Germinal center (tissue), 1 donor: ENCODE results near the gene ATXN1L.
"Not testable (repeated sequence)": the region's sequence is repeated elsewhere in the genome, so short reads cannot be mapped to it uniquely, and the experiment has no call there.

ENCODE experiments used
- DNase-seq: peaks from one replicate; pipeline ENCODE4 v3.0.0; 2012; ENCODE audit warnings: mixed read lengths, low spot score

The ATXN1L gene

DNA sequence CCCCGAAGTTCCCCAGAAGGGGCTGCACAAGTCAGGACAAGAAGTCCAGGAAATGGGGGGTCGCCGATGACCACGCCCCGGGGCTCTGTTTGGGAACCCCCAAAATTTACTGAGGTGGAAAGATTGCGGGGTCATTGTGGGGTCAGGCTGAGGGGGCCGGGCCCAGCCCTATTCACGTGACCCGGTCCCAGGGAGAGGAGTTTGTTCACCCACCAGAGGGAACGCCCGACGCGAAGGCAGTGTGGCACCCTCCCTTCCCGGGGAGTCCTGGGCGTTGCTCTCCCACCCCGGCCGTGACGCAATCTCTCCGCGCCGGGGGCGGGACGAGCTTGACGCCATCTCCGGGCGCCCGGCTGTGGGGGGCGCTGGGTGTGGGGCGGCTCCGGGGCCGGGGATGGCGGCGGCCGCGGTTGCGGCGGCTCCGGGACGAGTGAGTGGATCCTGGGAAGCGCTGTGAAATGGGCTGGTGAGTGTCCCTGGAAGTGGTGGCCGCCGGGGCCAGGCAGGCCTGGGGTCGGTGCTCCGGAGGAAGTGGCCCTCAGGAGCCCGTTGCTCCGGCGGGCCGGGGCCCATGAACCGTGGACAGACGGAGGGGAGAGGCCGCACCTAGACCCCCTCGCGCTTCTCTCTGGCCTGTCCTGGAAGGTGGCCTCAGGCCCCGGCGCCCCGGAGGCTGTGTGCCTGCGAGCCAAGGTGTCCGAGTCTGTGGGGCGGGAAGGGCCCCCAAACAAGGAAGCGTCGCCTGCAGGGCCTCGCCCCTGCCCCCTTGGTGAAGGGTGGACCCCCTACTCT, at the start of gene ATXN1L:
Gene ATXN1L (plus strand): TSS at position 338 of the 792 bp plus-strand sequence. CDS start 3,765 bp downstream, outside the sequence.
- peak; percentile 95 for DNase-seq

- DNase-seq, result no peak
Measured at GRCh38 chr16:71796501-71797097, 49.2 kb upstream of the ATXN1L start.

DNA sequence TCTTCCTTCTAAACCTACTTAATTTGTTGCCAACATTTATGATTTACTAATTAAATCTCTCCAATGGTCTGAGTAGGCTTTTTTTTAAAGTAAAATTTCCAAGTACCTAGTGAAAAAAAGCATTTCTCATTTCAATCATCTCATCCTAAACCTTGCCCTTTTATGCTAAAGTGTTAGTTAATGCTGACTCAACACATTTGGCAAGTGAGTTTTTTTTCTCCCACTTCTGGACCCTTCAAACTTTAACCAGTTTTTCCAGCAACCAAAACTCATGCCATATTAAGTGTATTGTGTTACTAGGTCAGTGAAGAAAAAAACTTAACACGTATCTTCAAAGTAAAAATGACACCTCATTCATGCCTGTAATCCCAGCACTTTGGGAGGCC, 42.5 kb upstream of the ATXN1L start:
- no peak for DNase-seq

DNA sequence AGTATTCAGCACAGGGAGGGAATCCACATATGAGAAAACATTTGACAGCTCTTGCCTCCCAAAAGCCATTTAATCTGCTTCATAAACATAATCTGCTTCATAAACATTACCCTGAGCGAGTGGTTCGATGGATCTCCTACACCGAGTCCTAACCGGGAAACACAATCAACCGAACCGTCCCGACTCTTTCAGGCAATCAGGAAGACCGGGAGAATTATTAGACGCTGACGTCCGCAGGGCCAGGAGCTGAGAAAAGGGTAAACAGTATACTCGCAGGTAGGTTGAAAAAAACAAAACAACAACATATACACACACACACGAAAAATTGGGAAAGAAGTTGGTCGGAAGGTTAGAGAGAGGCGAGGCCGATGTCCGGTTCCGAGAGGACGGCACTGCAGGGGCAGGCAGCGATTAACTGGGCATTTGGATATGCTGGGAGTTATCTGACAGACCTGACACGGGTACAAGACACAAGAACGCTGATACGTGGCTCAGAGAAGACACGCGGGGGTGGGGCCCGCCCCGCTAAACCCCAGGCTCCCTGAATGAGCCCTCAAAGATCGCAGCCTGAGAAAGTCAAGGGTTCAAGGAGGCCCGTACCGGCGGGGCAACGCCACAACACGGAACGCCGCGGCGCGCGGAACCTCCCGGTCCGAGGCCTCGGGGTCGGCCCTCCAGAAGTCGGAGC, 37.7 kb upstream of the ATXN1L start:
- DNase-seq, result no peak

DNA sequence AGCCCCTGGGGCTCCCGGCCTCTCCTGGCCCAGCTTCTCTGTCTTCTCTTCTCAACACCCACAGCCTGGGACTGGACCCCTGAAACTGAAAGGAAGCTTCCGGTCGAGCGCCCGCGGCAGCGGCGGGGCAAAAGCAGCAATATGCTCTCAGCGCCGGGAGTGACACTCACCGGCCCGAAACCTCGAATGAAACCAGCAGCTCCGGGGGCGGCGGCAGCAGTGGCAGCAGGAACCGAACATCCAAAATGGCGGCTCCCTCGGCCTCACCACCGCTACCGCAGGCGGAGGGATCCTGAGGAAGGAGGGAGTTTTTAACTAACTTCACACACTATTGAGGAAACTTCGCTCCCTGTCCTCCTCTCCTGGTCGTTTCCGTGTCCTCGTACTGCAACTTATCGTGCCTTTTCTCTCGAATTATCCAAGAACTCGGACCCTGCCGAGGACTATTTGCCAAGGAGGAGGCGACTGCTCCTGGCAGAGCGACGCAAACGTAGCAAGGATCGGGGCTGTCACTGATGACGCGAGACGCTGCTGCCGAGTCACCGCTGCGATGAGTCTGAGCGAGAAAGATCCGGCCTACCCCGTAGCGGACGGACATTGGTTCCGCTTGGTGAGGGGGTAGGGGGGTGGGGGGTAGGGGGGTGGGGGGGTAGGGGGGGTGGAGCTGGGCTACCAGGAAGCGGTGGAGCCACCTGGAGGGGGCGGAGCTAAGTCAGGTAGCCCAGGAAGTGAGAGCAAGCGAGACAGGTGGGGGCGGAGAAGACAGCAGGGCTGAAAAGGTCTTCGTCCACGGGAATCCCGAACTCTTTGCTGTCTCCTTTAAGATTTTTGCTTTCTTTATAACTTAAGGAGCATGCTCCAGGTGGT, 37.0 kb upstream of the ATXN1L start, which contains the start of gene AP1G1:
Gene AP1G1 (minus strand): TSS at position 242 of the 867 bp plus-strand sequence. CDS start 19,355 bp downstream, outside the sequence.
- peak; percentile 97 for DNase-seq

GRCh38 chr16:71810155-71810530, 35.6 kb upstream of the ATXN1L start:
- not testable (repeated sequence) for DNase-seq

DNA sequence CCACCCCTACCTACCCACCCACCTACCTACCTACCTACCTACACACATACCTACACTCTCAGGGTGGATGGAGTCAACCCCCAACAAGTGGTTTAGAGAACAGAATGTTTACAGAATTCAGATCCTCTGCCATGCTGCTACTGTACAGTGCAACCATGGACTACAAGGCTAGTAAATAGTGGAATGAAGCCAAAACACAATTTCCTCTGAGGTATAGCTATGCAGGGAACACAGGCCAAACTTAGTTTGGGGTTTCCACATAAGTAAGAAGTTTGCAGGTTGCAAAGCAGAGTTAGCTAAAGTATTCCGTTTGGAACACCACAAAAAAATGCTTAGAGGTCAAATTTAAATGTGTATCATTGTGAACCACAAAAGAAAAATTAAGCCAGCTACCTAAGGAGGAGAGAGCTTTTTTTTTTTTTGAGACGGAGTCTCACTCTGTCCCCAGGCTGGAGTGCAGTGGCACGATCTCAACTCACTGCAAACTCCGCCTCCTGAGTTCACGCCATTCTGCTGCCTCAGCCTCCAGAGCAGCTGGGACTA, 34.4 kb upstream of the ATXN1L start:
- no peak for DNase-seq

GRCh38 chr16:71817155-71817500, 28.6 kb upstream of the ATXN1L start:
- not testable (repeated sequence) for DNase-seq

DNA sequence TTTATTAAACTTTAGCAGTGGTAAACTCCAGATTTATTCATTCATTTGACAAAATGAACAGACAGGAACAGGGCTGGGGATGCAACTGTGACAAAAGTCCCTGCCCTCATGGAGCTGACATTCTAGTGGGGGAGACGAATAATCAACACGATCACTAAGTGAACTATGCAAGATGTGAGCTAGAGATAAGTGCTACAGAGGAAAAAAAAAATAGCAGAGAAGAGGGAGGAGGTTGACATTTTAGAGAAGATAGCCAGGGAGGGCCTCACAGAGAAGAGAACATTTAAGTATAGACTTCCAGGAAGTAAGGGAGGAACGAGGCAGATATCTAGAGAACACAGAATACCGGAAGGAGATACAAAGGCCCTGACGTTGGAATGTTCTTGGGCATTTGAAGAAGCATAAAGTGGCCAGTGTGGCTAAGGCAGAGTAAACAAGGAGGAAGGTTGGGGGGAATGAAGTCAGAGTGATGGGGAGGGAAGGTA, 19.2 kb upstream of the ATXN1L start:
- DNase-seq, result no peak

DNA sequence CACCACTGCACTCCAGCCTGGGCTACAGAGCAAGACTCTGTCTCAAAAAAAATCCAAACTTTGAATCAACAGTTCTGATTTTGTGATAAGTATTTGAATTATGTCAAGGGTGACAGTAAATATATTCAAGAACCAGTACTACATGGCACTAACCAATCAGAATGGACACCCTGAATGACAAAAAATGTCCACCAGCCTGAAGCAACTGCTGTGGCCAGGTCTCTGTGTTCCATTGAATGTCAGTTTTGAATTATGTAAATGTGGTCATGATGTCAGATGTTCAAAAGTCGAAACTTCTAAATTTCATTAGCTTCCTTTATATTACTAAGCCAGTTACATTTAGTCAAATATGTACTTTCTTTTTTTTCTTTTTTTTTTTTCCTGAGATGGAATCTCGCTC, 15.4 kb upstream of the ATXN1L start:
- no peak for DNase-seq

DNA sequence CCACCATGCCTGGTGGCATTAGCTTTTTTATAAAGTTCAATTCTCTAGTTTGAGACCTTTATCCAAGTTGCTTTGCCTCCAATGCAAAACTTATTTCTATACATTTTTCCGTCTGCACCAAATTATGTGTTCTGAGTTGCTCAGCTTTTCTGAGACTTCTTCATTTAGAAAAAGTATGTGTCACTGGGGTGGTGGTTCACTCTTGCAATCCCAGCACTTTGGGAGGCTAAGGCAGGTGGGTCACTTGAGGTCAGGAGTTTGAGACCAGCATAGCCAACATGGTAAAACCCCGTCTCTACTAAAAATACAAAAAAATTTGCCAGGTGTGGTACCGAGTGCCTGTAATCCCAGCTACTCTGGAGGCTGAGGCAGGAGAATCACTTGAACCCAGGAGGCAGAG, 14.1 kb upstream of the ATXN1L start:
- DNase-seq, result not testable (repeated sequence)

- not testable (repeated sequence) for DNase-seq
Measured at GRCh38 chr16:71832112-71832511, 13.7 kb upstream of the ATXN1L start.

GRCh38 chr16:71834291-71834690, 11.5 kb upstream of the ATXN1L start:
- DNase-seq, result no peak

- DNase-seq, result no peak
Measured at GRCh38 chr16:71837150-71837549, 8.6 kb upstream of the ATXN1L start.

- no peak for DNase-seq
Measured at GRCh38 chr16:71840052-71840451, 5.7 kb upstream of the ATXN1L start.

DNA sequence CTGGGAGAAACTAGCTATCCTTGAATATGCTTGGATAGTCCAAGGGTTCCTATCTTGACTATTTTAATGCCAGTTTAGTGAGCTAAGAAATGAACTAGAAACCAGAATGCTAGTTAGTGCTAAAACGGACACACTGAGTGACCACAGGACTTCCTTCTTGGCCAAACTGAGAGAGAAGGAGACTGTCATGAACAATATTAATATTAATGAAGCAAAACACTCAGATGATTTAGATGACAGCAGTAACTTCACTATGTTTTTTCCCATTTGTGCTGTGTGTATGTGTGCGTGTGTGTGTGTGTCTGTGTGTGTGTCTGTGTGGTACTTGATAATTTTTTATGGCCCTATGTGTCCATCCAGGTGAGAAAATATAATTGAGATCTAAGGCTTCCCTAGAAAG, 2.2 kb upstream of the ATXN1L start:
- DNase-seq, result no peak

- DNase-seq, result no peak
Measured at GRCh38 chr16:71846431-71846830, 655 bp downstream of the ATXN1L start.

DNA sequence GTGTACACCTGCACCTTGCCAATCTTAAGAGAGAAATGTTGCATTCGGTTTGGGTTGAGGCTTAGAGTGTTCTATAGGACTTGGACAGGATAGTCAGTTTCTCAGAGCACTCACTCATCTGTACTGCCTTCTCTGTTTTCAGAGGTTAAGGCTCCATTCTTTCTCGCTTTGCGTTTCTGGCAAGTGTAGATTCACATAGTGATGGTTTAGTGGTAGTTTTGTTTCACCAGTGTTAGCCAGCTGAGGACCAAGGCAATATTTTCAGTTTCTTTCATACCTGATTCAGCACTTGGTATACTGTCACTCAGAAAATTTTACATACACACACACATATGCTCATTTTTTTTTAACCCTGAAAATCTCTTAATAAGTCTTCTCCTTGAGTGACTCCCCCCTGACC, 1.3 kb downstream of the ATXN1L start:
- no peak for DNase-seq

DNA sequence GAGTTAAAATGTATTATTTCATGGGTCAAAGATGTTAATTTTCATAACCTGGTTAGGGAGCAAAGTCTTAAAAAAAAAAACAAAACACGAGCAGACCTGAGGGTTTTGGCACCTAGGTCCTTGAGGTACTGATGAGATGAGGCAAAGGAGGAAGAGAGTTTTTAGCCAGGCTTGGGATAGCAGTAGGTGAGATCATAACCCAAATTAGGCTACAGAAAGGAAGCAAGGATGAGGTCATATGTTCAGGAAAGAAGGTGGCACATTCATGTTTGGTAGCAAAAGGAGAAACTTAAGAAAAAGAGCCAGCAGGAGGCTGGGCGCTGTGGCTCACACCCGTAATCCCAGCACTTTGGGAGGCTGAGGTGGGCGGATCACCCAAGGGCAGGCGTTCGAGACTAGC, 2.8 kb downstream of the ATXN1L start:
- no peak for DNase-seq

GRCh38 chr16:71851746-71852145, 6.0 kb downstream of the ATXN1L start:
- no peak for DNase-seq

DNA sequence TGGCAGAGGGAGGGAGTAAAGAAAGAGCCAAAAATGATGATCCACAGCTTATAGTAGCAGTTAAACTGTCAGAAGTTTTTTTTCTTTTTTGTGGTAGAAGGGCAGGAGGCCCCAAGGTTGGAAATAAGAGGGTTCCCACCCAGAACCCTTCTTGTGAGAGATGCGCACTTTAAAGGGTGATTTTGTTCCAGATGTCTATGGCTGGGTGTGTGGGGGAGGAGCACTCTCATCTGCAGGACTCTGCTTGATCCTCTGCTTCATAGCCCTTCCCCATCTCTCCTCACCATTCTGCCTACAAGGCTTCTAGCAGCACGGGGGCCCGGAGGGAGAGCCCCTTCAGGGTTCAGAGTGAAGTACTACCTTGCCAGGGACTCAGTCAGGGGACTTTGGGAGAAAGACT, 6.4 kb downstream of the ATXN1L start:
- no peak for DNase-seq

DNA sequence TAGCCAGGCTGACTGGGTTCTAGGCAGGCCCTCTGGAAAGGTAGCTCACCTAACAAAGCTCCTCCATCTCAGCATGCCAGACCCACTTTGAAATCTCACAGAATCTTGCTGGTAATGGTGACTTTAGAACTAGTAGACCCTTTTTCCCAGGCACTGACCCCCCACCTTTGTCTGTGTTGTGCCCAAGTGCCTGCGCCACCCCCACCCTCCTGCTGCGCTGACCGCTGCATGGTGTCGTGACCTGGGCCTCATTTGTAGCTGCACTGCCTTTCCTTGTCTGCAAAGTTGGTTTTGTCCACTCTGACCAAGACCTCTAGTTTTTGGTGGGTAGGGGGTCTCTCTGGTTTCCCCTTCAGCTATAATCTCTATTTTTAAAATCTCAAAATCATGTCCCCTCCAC, 6.8 kb downstream of the ATXN1L start:
- DNase-seq, result no peak
